ENCODE data around the gene FMO4.
"Not testable (repeated sequence)": the region's sequence is repeated elsewhere in the genome, so short reads cannot be mapped to it uniquely, and the experiment has no call there.

The FMO4 gene

GRCh38 chr1:171335964-171336363, 22.0 kb downstream of the FMO4 start:
- DNase-seq: no peak

GRCh38 chr1:171339345-171339744, 25.4 kb downstream of the FMO4 start:
- DNase-seq: not testable (repeated sequence)

- no peak for DNase-seq
Observed at GRCh38 chr1:171343727-171344472, 29.9 kb downstream of the FMO4 start.

GRCh38 chr1:171344473-171344820, 30.5 kb downstream of the FMO4 start:
- DNase-seq: no peak

- DNase-seq: no peak
Observed at GRCh38 chr1:171345536-171345935, 31.6 kb downstream of the FMO4 start.

GRCh38 chr1:171346881-171347280, 32.9 kb downstream of the FMO4 start:
- DNase-seq: no peak

GRCh38 chr1:171350594-171350993, 36.6 kb downstream of the FMO4 start:
- DNase-seq: no peak

GRCh38 chr1:171351961-171352360, 38.0 kb downstream of the FMO4 start:
- DNase-seq: no peak

- DNase-seq: no peak
Observed at GRCh38 chr1:171352554-171352953, 38.6 kb downstream of the FMO4 start.

- no peak for DNase-seq
Observed at GRCh38 chr1:171355727-171356126, 41.7 kb downstream of the FMO4 start.

- no peak for DNase-seq
Observed at GRCh38 chr1:171357179-171357578, 43.2 kb downstream of the FMO4 start.

- DNase-seq: not testable (repeated sequence)
Observed at GRCh38 chr1:171359355-171359648, 45.3 kb downstream of the FMO4 start.

- not testable (repeated sequence) for DNase-seq
Observed at GRCh38 chr1:171359731-171360527, 45.9 kb downstream of the FMO4 start.

GRCh38 chr1:171366085-171366484, 52.1 kb downstream of the FMO4 start:
- no peak for DNase-seq

- no peak for DNase-seq
Observed at GRCh38 chr1:171366816-171367215, 52.8 kb downstream of the FMO4 start.

- no peak for DNase-seq
Observed at GRCh38 chr1:171367436-171367835, 53.5 kb downstream of the FMO4 start.

GRCh38 chr1:171372418-171373084, 58.6 kb downstream of the FMO4 start:
- no peak for DNase-seq

- not testable (repeated sequence) for DNase-seq
Observed at GRCh38 chr1:171373357-171374122, 59.6 kb downstream of the FMO4 start.

- no peak for DNase-seq
Observed at GRCh38 chr1:171379846-171380245, 65.9 kb downstream of the FMO4 start.

GRCh38 chr1:171381866-171382210, 67.9 kb downstream of the FMO4 start:
- DNase-seq: no peak

GRCh38 chr1:171384496-171384895, 70.5 kb downstream of the FMO4 start:
- DNase-seq: no peak

- no peak for DNase-seq
Observed at GRCh38 chr1:171389171-171389570, 75.2 kb downstream of the FMO4 start.

GRCh38 chr1:171390740-171391139, 76.8 kb downstream of the FMO4 start:
- not testable (repeated sequence) for DNase-seq
